SU-DHL-6 (cell line): ENCODE data around the gene ZC3H4.

ENCODE experiments used
- H2AFZ ChIP-seq: fragments of 200-600 bp; sonication (generic); 2 replicates; pipeline ENCODE4 v1.6.1; 2014; ENCODE audit warnings: low read depth, mild to moderate bottlenecking, moderate library complexity, mixed read lengths, antibody characterized with exemption, low read length; ENCODE audit not compliant: severe bottlenecking
- H3F3A ChIP-seq: fragments of 200-600 bp; shearing (Covaris generic); 2 replicates; pipeline ENCODE4 v1.6.0; 2016; ENCODE audit warnings: antibody characterized with exemption, mild to moderate bottlenecking; ENCODE audit not compliant: insufficient read depth
- H3K27ac ChIP-seq: fragments of 200-600 bp; sonication (generic); 2 replicates; pipeline ENCODE4 v1.5.1; 2016; ENCODE audit warnings: low read depth, mild to moderate bottlenecking, low read length, moderate library complexity, mixed read lengths
- H3K27me3 ChIP-seq: fragments of 200-600 bp; sonication (generic), shearing (Covaris generic); 2 replicates; pipeline ENCODE4 v1.6.0; 2014; ENCODE audit warnings: mild to moderate bottlenecking, low read length
- H3K36me3 ChIP-seq: fragments of 200-600 bp; sonication (generic); 2 replicates; pipeline ENCODE4 v1.6.1; 2014; ENCODE audit warnings: mild to moderate bottlenecking, low read length, mixed read lengths
- H3K4me2 ChIP-seq: fragments of 300-600, 200-600 bp; shearing (Covaris generic), sonication (generic); 2 replicates; pipeline ENCODE4 v1.6.0; 2014; ENCODE audit warnings: low read length, low read depth, mild to moderate bottlenecking; ENCODE audit not compliant: poor library complexity, severe bottlenecking
- H3K4me3 ChIP-seq: fragments of 200-600 bp; sonication (generic); 2 replicates; pipeline ENCODE4 v1.5.1; 2014; ENCODE audit warnings: antibody characterized with exemption, low read length, mild to moderate bottlenecking, mixed read lengths; ENCODE audit not compliant: insufficient read depth, poor library complexity, severe bottlenecking
- H3K79me2 ChIP-seq: fragments of 200-600 bp; sonication (generic); 2 replicates; pipeline ENCODE4 v1.6.1; 2014; ENCODE audit warnings: mild to moderate bottlenecking, low read length, moderate library complexity; ENCODE audit not compliant: insufficient read depth
- H3K9ac ChIP-seq: fragments of 200-600 bp; sonication (generic); 2 replicates; pipeline ENCODE4 v1.7.0; 2014; ENCODE audit warnings: mild to moderate bottlenecking, low read length
- H3K9me2 ChIP-seq: fragments of 200-600 bp; sonication (generic); replicated peaks from 2 replicates; pipeline ENCODE4 v1.6.1; 2014; ENCODE audit warnings: low read length; ENCODE audit not compliant: insufficient read depth
- H3K9me3 ChIP-seq: fragments of 200-600 bp; sonication (generic); 2 replicates; pipeline ENCODE4 v1.6.1; 2014; ENCODE audit warnings: low read length, mixed read lengths; ENCODE audit not compliant: insufficient read depth
- H4K20me1 ChIP-seq: fragments of 200-600 bp; sonication (generic); 2 replicates; pipeline ENCODE4 v1.6.1; 2014; ENCODE audit warnings: low read depth, mild to moderate bottlenecking, antibody characterized with exemption, low read length, moderate library complexity, mixed read lengths
- CTCF ChIP-seq: fragments of 200-600 bp; sonication (generic); IDR thresholded peaks from one replicate; pipeline ENCODE4 v1.5.1; 2017; ENCODE audit warnings: antibody characterized with exemption, mild to moderate bottlenecking, low read length, moderate library complexity; ENCODE audit not compliant: insufficient read depth, poor library complexity, severe bottlenecking
- EZH2phosphoT487 ChIP-seq: fragments of 200-600 bp; sonication (generic), shearing (Covaris generic); conservative IDR thresholded peaks from 2 replicates; pipeline ENCODE4 v1.6.1; 2018; ENCODE audit warnings: mild to moderate bottlenecking, antibody characterized with exemption, low read length, moderate library complexity, mixed read lengths

ZC3H4 gene

DNA sequence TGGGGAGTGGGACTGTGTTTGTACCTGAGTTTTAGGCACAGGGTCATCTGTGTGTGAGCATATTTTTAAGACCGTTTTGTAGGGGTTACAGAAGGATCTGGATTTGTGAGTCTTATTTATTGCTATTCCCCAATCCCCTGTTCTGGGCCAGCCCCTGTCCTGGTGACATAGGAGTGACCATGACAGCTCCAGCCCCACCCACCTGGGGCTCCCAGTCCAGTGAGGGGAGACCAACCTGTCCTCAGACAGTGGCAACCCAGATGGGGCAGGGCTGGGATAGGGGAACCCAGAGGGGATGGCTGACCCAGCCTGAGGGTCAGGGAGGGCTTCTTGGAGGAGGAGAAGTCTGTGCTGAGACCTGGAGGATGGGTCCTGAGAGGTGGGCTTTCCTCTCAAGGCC, 75.8 kb downstream of the ZC3H4 start:
- H3K4me3 ChIP-seq = no peak overlapping the region
- H3K36me3 ChIP-seq = no peaks in the 10 kb centered on the region
- no peaks in the 10 kb centered on the region for H3K9me2 ChIP-seq
- no peak overlapping the region for H3K9ac ChIP-seq
- H3F3A ChIP-seq = 0 out of 2 replicates have a peak, but pooled peaks cover 5% of the 10 kb centered on the region
- no peak overlapping the region for H3K27ac ChIP-seq
- no peak overlapping the region for H2AFZ ChIP-seq
- H3K4me2 ChIP-seq = no peak overlapping the region
- no peak for TF ChIP-seq EZH2phosphoT487
- no peak for TF ChIP-seq CTCF
- no peaks in the 10 kb centered on the region for H3K9me3 ChIP-seq
- no peaks in the 10 kb centered on the region for H4K20me1 ChIP-seq
- H3K27me3 ChIP-seq = no peaks in the 10 kb centered on the region
- no peaks in the 10 kb centered on the region for H3K79me2 ChIP-seq

DNA sequence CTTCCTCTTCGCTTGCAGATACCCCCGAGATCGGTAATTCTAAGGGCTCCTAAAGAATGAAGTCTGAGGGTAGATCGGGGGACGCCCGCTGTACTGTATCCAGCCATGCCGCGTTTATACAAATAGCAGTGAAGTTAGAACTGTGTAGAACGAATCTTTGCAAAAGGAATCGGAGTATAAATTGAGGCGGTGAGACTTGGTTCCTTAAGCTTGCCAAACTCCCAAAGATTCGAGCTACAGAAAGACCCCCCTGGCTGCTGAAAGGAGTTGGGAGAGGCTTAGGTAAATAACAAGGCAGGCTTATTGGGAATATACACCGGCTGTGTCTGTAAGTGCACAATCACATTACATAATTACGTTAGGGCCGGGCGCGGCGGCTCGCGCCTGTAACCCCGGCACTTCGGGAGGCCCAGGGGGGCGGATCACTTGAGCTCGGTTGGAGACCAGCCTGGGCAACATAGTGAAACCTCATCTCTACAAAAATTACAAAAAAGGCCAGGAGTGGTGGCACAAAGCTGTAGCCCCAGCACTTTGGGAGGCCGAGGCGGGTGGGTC, 77.4 kb downstream of the ZC3H4 start:
- H3K9ac ChIP-seq = peak overlapping the region; percentile 64
- H3F3A ChIP-seq = 0 out of 2 replicates have a peak, but pooled peaks cover 5% of the 10 kb centered on the region
- TF ChIP-seq CTCF (no peak), EZH2phosphoT487 (no peak)
- H3K79me2 ChIP-seq = no peaks in the 10 kb centered on the region
- H4K20me1 ChIP-seq = no peaks in the 10 kb centered on the region
- H3K9me2 ChIP-seq = no peaks in the 10 kb centered on the region
- no peaks in the 10 kb centered on the region for H3K27me3 ChIP-seq
- peak overlapping the region; percentile 97 for H3K4me2 ChIP-seq
- H3K27ac ChIP-seq = no peak overlapping the region
- no peaks in the 10 kb centered on the region for H3K9me3 ChIP-seq
- H2AFZ ChIP-seq = peak overlapping the region; percentile 96
- H3K4me3 ChIP-seq = peak overlapping the region; percentile 48
- no peaks in the 10 kb centered on the region for H3K36me3 ChIP-seq

GRCh38 chr19:47035127-47036096, 78.2 kb downstream of the ZC3H4 start:
- no peaks in the 10 kb centered on the region for H3K9me2 ChIP-seq
- no peaks in the 10 kb centered on the region for H4K20me1 ChIP-seq
- peak overlapping the region; percentile 64 for H3K9ac ChIP-seq
- no peaks in the 10 kb centered on the region for H3K79me2 ChIP-seq
- no peaks in the 10 kb centered on the region for H3K36me3 ChIP-seq
- H3K4me2 ChIP-seq = peak overlapping the region; percentile 97
- no peaks in the 10 kb centered on the region for H3K27me3 ChIP-seq
- H3F3A ChIP-seq = 0 out of 2 replicates have a peak, but pooled peaks cover 5% of the 10 kb centered on the region
- no peaks in the 10 kb centered on the region for H3K9me3 ChIP-seq
- peak overlapping the region; percentile 59 for H3K4me3 ChIP-seq
- H2AFZ ChIP-seq = peak overlapping the region; percentile 96
- H3K27ac ChIP-seq = peak overlapping the region; percentile 64
- TF ChIP-seq CTCF (peak; percentile 74), EZH2phosphoT487 (no peak)
